GM18499 (cell line): ENCODE data around the gene SNN.

Source experiments
- ATAC-seq: cut with Tn5 transposase; IDR thresholded peaks from one replicate; pipeline ENCODE4 v1.9.1; 2021; ENCODE audit warnings: moderate number of reproducible peaks; ENCODE audit not compliant: insufficient read depth, unreplicated experiment

SNN gene

GRCh38 chr16:11634312-11634711 lies 33.9 kb upstream of the SNN start:
- ATAC-seq = no peak

DNA sequence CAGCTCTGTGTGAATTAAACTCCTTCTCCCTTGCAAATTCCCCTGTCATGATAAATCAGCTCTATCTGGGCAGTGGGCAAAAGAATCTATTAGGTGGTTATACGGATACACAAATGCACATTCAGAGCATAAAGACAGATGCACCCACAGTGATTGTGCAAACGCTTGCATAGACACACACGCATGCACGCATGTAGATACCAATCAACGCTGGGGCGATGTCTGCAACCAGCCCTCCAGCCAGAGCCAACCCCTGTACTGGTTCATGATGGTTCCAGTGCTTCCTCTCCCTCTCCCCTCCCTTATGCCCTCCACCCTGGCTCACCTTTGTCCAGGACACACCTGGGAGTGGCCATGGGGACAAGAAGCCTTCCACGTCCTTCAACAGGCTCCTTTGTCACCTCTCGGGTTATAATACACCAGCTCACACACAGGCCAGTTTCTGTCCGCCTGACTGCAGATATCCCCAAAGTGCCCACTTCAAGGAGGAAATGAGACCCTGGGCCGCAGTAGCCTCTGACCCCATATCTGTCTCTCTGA lies 33.1 kb upstream of the SNN start:
- no peak for ATAC-seq

DNA sequence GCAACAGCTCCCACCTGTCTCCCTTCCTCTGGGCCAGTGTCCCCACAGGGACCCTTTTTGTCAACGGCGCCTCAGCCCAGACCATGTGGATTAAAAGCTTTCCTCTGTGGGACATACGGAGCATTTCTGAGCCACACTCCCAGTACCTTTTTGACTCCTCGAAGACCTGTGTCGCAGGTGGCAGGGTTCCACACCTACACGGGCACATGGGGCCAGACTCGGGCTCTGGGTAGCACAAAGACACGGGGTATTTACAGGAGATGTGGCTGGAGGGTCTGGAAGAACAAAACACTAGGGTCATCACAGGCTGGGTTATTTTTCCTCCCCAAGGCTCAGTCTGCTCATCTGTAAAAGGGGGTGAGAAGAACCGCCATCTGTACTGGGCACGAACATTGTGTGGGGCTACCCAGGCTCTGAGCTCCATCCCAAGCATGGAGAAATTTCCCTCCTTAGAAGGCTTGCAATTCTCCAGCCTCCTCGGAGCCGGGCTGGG lies 32.5 kb upstream of the SNN start:
- no peak for ATAC-seq

DNA sequence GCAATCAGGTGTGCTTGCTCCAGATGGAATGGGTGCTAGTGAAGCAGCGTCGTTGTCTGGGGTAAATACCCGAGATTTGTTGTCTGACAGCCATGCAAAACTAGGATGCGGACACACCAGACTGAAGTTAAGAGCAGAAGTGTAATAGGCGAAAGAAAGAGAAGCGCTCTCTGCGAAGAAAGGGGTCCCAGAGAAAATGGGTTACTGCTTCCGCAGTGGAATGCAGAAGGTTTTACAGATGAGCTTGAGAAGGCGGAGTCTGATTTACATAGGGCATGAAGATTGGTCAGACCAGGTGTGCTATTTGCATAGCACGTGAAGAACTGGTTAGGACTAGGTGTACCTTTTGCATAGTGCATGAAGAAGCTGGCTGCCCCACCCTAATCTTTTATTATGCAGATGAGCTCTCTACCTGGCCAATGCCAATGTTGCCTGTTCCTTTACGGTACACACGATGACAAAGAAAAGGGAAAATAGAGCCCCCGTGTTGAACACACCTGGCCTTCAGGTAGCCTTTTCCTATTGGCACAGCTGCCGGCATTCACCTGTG lies 32.0 kb upstream of the SNN start:
- no peak for ATAC-seq

DNA sequence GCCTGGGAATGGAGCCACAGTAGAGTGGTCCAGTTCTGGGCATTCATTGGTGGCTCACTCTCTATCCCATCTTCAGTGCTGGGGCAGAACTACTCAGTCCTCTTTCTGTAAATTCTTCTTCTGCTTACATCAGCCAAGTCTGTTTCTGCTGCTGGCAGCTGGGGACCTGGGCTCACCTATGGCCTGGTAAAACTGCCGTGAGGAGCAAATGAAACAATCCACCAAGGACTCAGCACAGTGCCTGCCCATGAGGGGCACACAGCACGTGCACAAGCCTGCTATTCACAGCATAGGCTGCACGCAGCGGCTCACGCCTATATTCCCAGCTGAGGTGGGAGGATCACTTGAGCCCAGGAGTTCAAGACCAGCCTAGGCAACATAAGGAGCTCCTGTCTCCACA lies 30.9 kb upstream of the SNN start:
- ATAC-seq = no peak

DNA sequence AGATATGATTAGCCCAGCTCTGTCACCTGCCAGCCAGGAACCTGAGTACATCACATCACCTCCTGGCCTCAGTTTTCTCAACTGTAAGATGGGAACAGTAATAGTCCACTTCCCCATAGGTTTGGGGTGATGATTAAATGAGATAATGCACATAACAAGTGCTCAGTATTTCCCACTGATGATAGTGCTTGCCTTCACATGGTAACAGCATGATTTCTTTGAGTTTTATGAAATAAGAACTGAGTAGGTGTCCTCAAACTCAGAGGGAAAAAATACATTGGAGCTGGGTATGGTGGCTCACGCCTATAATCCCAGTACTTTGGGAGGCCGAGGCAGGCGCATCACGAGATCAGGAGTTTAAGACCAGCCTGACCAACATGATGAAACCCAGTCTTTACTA lies 30.1 kb upstream of the SNN start:
- ATAC-seq = no peak

- no peak for ATAC-seq
These were observed 29.2 kb upstream of the SNN start for GRCh38 chr16:11639008-11639562.

DNA sequence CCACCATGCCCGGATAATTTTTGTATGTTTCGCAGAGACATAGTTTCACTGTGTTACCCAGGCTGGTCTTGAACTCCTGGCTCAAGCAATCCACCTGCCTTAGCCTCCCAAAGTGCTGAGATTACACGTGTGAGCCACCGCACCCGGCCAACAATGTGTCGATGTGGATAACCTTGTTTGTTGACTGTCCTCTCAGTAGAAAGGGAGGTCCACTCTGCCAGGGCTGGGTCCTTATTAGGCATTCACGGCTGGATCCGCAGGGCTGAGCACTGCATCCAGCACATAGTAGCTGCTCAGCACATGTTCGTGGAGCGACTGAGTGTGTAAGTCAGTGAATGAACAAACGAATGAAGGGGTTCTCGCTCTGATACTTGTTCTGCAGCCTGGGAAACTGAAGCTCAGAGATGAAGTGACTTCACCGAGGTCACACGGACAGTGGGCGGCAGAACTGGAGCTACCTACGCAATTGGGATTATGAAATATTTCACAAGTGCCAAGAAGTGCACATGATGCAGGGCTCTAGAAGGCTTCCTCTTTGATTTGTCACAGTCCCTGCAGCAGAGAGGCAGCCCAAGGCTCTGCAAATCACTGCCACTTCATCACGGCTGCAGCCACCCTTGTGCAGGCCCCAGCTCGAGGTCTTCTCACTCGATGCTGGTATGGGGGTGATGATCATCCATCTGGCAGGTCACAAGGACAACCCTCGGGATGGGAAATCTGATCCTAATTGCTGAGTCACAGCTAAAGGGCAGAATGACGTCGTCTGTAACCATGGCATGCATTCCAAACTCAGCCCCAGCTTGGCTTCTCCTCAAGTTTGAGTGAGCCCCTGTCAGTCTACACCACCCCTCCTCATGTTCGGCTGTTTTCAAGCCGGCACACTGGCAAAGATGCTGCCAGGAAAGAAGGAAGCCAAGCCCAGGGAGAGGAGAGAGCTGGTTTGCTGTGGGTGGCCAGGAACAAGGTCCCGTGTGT lies 28.0 kb upstream of the SNN start:
- ATAC-seq = no peak

DNA sequence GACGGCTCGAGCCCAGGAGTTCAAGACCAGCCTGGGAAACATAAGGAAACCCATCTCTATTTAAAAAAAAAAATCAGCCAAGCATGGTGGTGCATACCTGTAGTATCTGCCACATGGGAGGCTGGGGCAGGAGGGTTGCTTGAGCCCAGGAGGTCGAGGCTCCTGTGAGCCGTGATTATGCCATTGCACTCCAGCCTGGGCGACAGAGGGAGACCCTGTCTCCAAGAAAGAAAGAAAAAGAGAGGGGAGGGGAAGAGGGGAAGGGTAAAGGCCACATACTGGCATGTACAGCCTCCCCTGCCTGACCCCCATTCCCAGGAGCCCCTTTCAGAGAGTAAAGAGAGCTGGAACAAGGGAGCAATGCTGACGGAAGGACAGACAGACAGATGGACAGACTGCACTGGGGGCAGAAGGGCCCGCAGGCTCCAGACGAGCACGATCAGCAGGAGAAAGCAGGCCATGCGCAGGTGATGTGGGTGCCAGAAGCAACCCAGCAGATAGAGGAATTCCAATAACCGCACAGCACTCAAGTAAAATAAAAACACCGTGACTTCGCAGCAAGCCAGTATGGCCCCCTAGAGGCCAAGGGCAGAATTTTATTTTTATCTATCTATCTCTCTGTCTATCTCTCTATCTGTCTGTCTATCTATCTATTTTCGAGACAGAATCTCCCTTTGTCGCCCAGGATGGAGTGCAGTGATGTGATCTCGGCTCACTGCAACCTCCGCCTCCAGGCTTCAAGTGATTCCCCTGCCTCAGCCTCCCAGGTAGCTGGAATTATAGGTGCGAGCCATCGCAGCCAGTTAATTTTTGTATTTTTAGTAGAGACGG lies 27.1 kb upstream of the SNN start:
- no peak for ATAC-seq

GRCh38 chr16:11642765-11643116 lies 25.5 kb upstream of the SNN start:
- no peak for ATAC-seq

GRCh38 chr16:11649276-11649675 lies 19.0 kb upstream of the SNN start:
- no peak for ATAC-seq

DNA sequence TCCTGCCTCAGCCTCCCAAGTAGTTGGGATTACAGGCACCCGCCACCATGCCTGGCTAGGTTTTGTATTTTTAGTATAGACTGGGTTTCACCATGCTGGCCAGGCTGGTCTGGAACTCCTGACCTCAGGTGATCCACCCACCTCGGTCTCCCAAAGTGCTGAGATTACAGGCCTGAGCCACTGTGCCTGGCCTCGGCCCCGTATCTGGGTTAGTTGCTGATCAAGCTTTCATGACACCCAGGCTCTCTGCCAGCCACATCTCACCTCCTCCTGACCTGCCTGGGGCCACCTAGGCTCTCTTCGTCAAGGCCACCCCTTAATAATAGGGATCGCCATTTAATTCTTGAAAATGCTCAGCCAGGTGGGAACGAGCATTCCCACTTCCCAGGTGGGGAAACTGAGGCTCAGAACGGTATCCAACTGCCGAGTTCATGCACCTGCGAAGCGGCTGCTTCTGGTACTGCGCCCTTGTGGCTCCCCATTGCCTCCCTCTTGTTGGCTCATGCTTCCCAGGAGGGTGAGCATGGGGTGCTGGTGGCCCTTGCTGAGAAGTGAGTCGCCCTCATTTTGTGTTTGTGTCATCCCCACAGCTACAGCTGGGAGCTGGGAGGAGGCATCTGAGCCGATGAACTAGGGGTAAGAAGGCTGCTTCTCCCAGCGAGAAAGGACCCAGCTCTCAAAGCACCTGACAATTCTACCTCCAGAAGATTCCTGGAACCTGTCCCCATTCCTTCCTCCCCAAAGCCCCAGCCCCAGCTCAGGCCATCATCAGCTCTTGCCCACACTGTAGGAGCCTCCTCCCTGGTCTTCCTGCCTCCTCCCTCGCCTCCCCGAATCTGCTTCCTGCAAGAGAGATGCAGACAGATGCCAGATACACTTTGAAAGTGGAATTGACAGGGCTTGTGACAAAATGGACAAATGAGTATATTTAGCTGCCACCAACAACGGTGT lies 17.3 kb upstream of the SNN start:
- no peak for ATAC-seq

GRCh38 chr16:11651796-11652195 lies 16.5 kb upstream of the SNN start:
- ATAC-seq = no peak

GRCh38 chr16:11655655-11656054 lies 12.6 kb upstream of the SNN start:
- ATAC-seq = no peak

- no peak for ATAC-seq
These were observed 10.7 kb upstream of the SNN start for GRCh38 chr16:11657556-11657955.

DNA sequence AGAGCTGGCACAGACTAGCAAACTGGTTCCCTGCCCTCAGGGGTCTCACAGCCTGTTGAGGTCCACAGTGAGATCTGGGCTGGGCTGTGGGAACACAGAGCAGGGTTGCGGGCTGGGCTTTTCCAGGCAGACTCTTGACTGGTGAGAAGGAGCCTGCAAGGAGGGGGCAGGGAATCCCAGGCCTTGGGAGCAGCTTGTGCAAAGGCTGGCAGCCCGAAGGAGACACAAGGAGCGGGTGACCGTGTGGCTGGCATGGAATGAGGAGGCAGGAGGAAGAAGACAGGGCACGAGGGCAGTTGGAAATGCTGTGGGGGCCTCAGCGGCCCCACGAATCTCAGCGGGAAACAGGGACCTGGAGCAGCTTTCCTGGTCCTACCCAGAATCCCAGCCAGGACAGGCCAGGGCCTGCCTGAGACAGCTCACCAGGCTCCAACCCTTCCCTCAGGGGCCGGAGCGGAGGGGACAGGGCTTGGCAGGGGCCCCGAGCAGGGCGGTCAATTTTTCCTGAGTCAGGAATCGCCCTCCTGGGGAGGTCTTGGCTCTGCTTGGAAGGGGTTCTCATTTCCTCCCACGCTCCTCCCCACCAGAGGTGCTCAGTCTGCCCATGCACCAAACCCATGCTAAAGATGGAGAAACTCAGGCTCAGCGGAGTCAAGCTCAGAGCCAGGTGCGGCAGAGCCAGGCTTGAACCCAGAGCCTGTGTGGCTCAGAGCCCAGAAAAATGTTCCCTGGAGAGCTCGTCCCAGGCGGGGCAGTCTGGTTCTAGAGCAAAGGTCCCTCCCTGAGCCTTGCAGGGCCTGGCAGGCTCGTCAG lies 9.2 kb upstream of the SNN start:
- ATAC-seq = no peak

GRCh38 chr16:11660565-11660964 lies 7.7 kb upstream of the SNN start:
- no peak for ATAC-seq

- ATAC-seq = no peak
These were observed 5.7 kb upstream of the SNN start for GRCh38 chr16:11662582-11662981.
